Ovary (tissue), 10 donors: Measurements from ENCODE around the gene RPS6KA3. TPM values are rescaled to one million over a fixed set of nuclear protein-coding genes. Genes with fewer than 3 reads are reported as not detected.

Experiments used
- DNase-seq, 5 donors: peaks; one replicate each; pipeline ENCODE4 v3.0.0-alpha.2; 2019 to 2020
- H3K27ac ChIP-seq, 2 donors: fragments of 200-600 bp; one replicate each; pipeline versions ENCODE4 v1.5.1 to v1.8.0; 2019 to 2022
- H3K27me3 ChIP-seq: fragments of 200-600 bp; one replicate; pipeline ENCODE4 v1.8.0; 2022
- H3K36me3 ChIP-seq: fragments of 200-600 bp; sonication (generic); one replicate; pipeline ENCODE4 v1.5.1; 2019
- H3K4me1 ChIP-seq: one replicate; pipeline ENCODE4 v1.8.1; 2013; ENCODE audit warnings: mild to moderate bottlenecking, moderate library complexity; ENCODE audit not compliant: insufficient read depth
- H3K4me3 ChIP-seq: fragments of 200-600 bp; sonication (generic); one replicate; pipeline ENCODE4 v1.5.1; 2017
- H3K9me3 ChIP-seq, 2 donors: fragments of 200-600 bp in 1 of 2; sonication (generic) in 1 of 2; one replicate each; pipeline versions ENCODE4 v1.5.1 to v1.8.1; 2013 to 2019; ENCODE audit warnings: mild to moderate bottlenecking in 1 of 2, moderate library complexity in 1 of 2
- EP300 ChIP-seq: sonication (generic); formaldehyde crosslinking; IDR thresholded peaks from one replicate; pipeline ENCODE4 v1.6.1; 2017; ENCODE audit warnings: antibody characterized with exemption
- POLR2A ChIP-seq: fragments of 450-650 bp; IDR thresholded peaks from one replicate; pipeline ENCODE4 v1.6.1; 2017; ENCODE audit warnings: antibody characterized with exemption, mild to moderate bottlenecking, moderate library complexity
- WGBS, 3 donors: extraction: QIAGEN DNeasy Blood & Tissue Kit in 1 of 3; methylation state at CpG; one replicate each; pipeline versions ENCODE4 v1.1.5 to v1.1.7; 2013 to 2017; 5-methylcytosine and 5-hydroxymethylcytosine counted together
- intact Hi-C, 4 donors: fragments of 100-400 bp; cut with DNase I; formaldehyde crosslinking; loops; one replicate each; pipeline versions ENCODE4 v1.11.0 to v1.15.1; 2022 to 2023
- long read RNA-seq, 3 donors: library from polyadenylated mRNA in 2 of 3; unstranded in 2 of 3; transcript quantifications; one replicate each; pipeline ENCODE4 v2.0.0 and lab custom pipeline, GENCODE V29; 2021 to 2026
- polyA plus RNA-seq, 2 donors: library from polyadenylated mRNA; stranded (reverse); fragments of 200-250 nt in 1 of 2; fragments of 350-450 nt in 1 of 2; fragmentation: Illumina TruSeq in 1 of 2; extraction: RNeasy Lipid Tissue Mini Kit (QIAGEN cat#74804) in 1 of 2; gene quantifications; one replicate each; pipeline ENCODE4 v1.2.3, GENCODE V29; 2013 to 2014
- total RNA-seq, 7 donors: library from RNA; depleted of rRNA in 2 of 7; stranded (reverse); fragments of >200 nt in 2 of 7; fragmentation: NEBNext Ultra II Directional in 3 of 7; extraction: Animal tissue kit (Norgen Biotek cat#: 25700) in 3 of 7; gene quantifications; one replicate each; pipeline versions ENCODE4 v1.1.0 to v1.2.4, GENCODE V29; 2016 to 2023
- TF ChIP-seq, protein P1 (sequence below), 3 donors: fragments of 450-650 bp in 2 of 3; fragments of 200-600 bp in 1 of 3; IDR thresholded peaks; one replicate each; pipeline versions ENCODE4 v1.5.1 to v1.8.0; 2016 to 2022; ENCODE audit warnings: antibody characterized with exemption in 3 of 3, mild to moderate bottlenecking in 1 of 3
- donor health status: DM: no; HTN: no; CAD: no; lungs with moderate emphysema.
- donor health status: DM: no; HTN: no; CAD: no.
- donor health status: Bipolar disorder and iron deficiency.
- donor health status: DM: yes; HTN: yes; CAD: no.
- donor health status: DM: no; HTN: no; CAD: no.
- donor health status: DM: yes; HTN: yes; CAD: no.

Gene RPS6KA3
- total RNA-seq (10 to 100 TPM; 17.2 to 30.3 (median 26.9) TPM), polyA plus RNA-seq (10 to 100 TPM; 10.1 to 20.0 TPM)
- long read RNA-seq, donor 1, partial matches to known transcripts: 3 of 6 reads
- long read RNA-seq, donor 1, other reads (novel, unspliced or antisense): 2 of 6 reads
- long read RNA-seq, donor 2, full-length matches to known transcripts: 13 of 13 reads
- long read RNA-seq, donor 2, partial matches to known transcripts: 0 of 13 reads
- long read RNA-seq, donor 2, other reads (novel, unspliced or antisense): 0 of 13 reads
- long read RNA-seq, donor 3, full-length matches to known transcripts: 41 of 58 reads
- long read RNA-seq, donor 3, partial matches to known transcripts: 4 of 58 reads
- long read RNA-seq, donor 3, other reads (novel, unspliced or antisense): 13 of 58 reads

DNA sequence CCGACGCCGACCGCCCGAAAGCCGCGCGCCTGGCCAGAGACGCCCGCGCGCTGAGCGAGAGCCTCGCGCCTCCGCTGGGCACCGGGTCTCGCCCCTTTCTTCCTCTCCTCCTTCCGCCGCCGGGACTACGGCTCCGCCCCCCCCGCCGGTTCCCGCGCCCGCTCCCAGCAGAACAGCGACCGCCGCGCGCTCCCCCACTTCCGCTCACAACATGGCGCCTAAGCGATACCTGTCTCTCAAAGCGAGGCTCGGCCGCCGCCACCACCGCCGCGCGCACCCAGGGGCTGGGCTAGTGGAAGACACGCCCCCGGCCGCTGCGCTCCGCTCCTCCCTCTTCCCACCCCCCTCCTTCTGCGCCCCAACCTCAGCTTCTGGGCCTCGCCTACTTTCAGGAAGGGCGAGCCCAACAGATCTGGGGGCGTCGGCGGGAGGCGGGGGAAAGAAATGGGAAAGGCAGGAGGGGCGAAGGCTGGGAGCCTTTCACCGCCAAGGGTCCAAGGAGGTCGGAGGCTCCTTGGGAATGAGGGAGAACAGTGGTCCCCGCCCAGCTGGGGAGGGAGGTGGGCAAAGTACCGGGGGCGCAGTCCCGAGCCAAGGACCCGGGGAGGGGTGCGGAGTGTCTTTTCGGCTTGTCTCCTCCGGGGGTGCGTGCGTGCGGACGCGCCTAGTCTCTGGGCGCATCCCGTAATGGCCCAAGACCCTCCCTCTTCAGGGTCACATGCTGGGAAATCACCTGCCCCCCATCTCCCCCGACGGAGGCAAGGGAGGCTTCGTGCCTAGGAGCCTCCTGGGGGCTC lies at the start of gene RPS6KA3:
RPS6KA3 (minus strand) TSS at position 100 of the 797 bp plus-strand sequence. CDS start 277 bp downstream, outside the sequence.
- H3K9me3 ChIP-seq: no peaks in the 10 kb centered on the region
- no peaks in the 10 kb centered on the region for H3K27me3 ChIP-seq
- peak within 1 kb of the TSS; percentile 64 to 75 for H3K27ac ChIP-seq
- WGBS, 3 donors: 26 to 33% (median 32%) methylated on average over 66 to 77 of the region's 77 CpGs
- no peaks in the 10 kb centered on the region for H3K4me1 ChIP-seq
- intact Hi-C loops: loop anchor here in 1 of 4 donors (5.0 kb wide), 1 partner anchor 125 kb away; the partner anchor contains the start of gene EIF1AX
- TF ChIP-seq EP300 (no peak), POLR2A (peak; percentile 54)
- peak within 1 kb of the TSS; percentile 43 for H3K4me3 ChIP-seq
- peak; percentile 86 to 92 (median 91) for DNase-seq
- no peaks in the 10 kb centered on the region for H3K36me3 ChIP-seq

DNA sequence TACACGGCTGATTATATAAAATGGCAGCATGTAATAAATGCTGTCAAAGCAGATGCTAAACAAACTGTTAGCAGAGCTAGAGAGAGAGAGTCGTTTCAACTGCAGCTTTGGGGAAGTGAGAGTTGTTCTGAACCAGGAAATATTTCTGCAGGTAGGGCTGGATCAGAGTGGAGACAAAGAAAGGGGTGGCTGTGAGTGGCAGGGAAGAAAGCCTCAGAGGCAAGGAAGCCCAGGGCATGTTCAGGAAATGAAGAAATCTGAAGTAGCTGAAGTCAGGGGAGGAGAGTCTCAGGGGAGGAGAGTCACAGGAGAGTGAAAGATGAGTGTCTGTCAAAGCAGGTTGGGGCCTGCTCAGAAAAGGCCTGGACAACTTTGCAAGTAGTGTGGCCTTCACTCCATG lies 48.4 kb upstream of the RPS6KA3 start:
- Histone ChIP-seq H3K27me3 (no peaks in the 10 kb centered on the region), H3K4me1 (no peaks in the 10 kb centered on the region), H3K9me3 (no peaks in the 10 kb centered on the region), H3K27ac (no peak overlapping the region), H3K36me3 (no peaks in the 10 kb centered on the region), H3K4me3 (no peak overlapping the region)
- TF ChIP-seq POLR2A (no peak), EP300 (no peak)
- TF ChIP-seq, protein P1, sequence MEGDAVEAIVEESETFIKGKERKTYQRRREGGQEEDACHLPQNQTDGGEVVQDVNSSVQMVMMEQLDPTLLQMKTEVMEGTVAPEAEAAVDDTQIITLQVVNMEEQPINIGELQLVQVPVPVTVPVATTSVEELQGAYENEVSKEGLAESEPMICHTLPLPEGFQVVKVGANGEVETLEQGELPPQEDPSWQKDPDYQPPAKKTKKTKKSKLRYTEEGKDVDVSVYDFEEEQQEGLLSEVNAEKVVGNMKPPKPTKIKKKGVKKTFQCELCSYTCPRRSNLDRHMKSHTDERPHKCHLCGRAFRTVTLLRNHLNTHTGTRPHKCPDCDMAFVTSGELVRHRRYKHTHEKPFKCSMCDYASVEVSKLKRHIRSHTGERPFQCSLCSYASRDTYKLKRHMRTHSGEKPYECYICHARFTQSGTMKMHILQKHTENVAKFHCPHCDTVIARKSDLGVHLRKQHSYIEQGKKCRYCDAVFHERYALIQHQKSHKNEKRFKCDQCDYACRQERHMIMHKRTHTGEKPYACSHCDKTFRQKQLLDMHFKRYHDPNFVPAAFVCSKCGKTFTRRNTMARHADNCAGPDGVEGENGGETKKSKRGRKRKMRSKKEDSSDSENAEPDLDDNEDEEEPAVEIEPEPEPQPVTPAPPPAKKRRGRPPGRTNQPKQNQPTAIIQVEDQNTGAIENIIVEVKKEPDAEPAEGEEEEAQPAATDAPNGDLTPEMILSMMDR (IDR thresholded peaks at IDR 0.05): no peak
- intact Hi-C loops: no loop called here
- no peak for DNase-seq
- 57 to 67% (median 58%) methylated on average over 2 of the region's 2 CpGs for WGBS, 3 donors

DNA sequence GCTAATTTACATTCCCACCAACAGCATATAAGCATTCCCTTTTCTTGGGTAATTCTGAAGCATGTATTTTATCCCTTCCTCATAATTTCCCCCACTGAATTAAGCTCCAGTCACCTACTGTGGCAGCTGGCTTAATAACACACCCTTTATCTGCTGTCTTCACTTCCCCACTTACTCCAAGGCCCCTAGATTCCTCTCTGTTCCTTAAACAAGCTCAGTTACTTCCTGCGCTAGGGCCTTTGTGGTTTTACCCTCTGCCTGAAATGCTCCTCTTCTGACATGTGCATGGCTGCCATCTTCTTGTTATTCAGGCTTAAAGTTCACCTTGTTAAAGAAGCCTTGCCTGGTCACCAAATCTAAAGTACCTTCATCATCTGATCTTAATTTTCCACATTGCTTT lies 47.2 kb upstream of the RPS6KA3 start:
- H3K9me3 ChIP-seq: no peaks in the 10 kb centered on the region
- intact Hi-C loops: no loop called here
- 85 to 98% (median 97%) methylated on average over 1 of the region's 1 CpG for WGBS, 3 donors
- H3K36me3 ChIP-seq: no peaks in the 10 kb centered on the region
- DNase-seq: no peak
- no peak for TF ChIP-seq EP300
- TF ChIP-seq, protein P1 (IDR thresholded peaks at IDR 0.05): no peak
- no peak for TF ChIP-seq POLR2A
- H3K27me3 ChIP-seq: no peaks in the 10 kb centered on the region
- H3K4me3 ChIP-seq: no peak overlapping the region
- no peak overlapping the region for H3K27ac ChIP-seq
- no peaks in the 10 kb centered on the region for H3K4me1 ChIP-seq

DNA sequence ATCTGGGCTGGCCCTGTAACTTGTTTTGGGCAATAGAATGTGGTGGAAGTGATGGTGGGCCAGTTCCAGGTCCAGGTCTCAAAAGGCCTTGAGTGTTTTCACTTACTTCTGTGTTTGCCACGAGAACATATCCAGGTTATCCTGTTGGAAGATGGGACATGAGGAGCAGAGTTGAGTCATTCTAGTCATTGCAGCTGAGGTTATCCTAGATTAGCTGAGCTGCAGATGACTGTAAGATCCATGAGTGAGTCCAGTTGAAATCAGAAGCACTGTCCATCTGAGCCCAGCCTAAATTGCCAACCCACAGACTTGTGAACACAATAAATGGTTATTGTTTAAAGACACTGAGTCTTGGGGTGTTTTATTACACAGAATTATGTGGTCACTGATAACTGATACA lies 45.3 kb upstream of the RPS6KA3 start:
- no peaks in the 10 kb centered on the region for H3K36me3 ChIP-seq
- H3K9me3 ChIP-seq: no peaks in the 10 kb centered on the region
- no peak overlapping the region for H3K27ac ChIP-seq
- 21 to 39% (median 32%) methylated on average over 1 of the region's 1 CpG for WGBS, 3 donors
- no peaks in the 10 kb centered on the region for H3K27me3 ChIP-seq
- no peak for DNase-seq
- intact Hi-C loops: no loop called here
- TF ChIP-seq POLR2A: no peak
- TF ChIP-seq EP300: no peak
- TF ChIP-seq, protein P1 (IDR thresholded peaks at IDR 0.05): no peak
- H3K4me3 ChIP-seq: no peak overlapping the region
- no peaks in the 10 kb centered on the region for H3K4me1 ChIP-seq
